Neural cell (in vitro differentiated cells): Measurements from ENCODE around the gene ARSD.

ENCODE experiments used
- CTCF ChIP-seq: fragments of 450-650 bp; IDR thresholded peaks from 2 replicates; pipeline ENCODE4 v1.5.1; 2014; ENCODE audit warnings: antibody characterized with exemption, mild to moderate bottlenecking, moderate library complexity; ENCODE audit not compliant: poor library complexity, severe bottlenecking
- EP300 ChIP-seq: fragments of 450-650 bp; conservative IDR thresholded peaks from 2 replicates; pipeline ENCODE4 v1.6.1; 2014; ENCODE audit warnings: antibody characterized with exemption, mild to moderate bottlenecking, moderate library complexity; ENCODE audit not compliant: poor library complexity, severe bottlenecking
- POLR2AphosphoS5 ChIP-seq: IDR thresholded peaks from 2 replicates; pipeline ENCODE4 v1.6.1; 2012
- REST ChIP-seq: IDR thresholded peaks from 2 replicates; pipeline ENCODE4 v1.6.1; 2012; ENCODE audit warnings: borderline replicate concordance
- SMC3 ChIP-seq: fragments of 450-650 bp; conservative IDR thresholded peaks from 2 replicates; pipeline ENCODE4 v1.6.1; 2014; ENCODE audit warnings: antibody characterized with exemption, mild to moderate bottlenecking, moderate library complexity; ENCODE audit not compliant: poor library complexity
- TAF1 ChIP-seq: IDR thresholded peaks from 2 replicates; pipeline ENCODE4 v1.6.1; 2012; ENCODE audit warnings: low read depth

- TF ChIP-seq SMC3 (no peak), CTCF (no peak), EP300 (no peak), REST (no peak), POLR2AphosphoS5 (no peak), TAF1 (no peak)
Measured at GRCh38 chrX:2875798-2876399, 53.2 kb downstream of the ARSD start.
